B cell (primary cell): ENCODE measurements around the gene HDAC7. TPM values are rescaled to one million over a fixed set of nuclear protein-coding genes. Genes with fewer than 3 reads are reported as not detected.

ENCODE experiments used
- ATAC-seq: fragments of 200-7000 bp; cut with Tn5 transposase; one replicate; pipeline ENCODE4 v1.10.0; 2021; ENCODE audit warnings: low read depth, mild to moderate bottlenecking, moderate number of reproducible peaks, moderate library complexity
- CTCF ChIA-PET: fragments of 350-600 bp; sonication (Branson Sonifier 250); formaldehyde crosslinking; loops from one replicate; lab custom pipeline; 2021; ENCODE audit warnings: antibody characterized with exemption, inconsistent platforms; lab: Charles Lee
- POLR2A ChIA-PET: fragments of 350-600 bp; sonication (Branson Sonifier 250); formaldehyde crosslinking; loops from one replicate; lab custom pipeline; 2021; ENCODE audit warnings: antibody characterized with exemption; lab: Charles Lee
- DNase-seq: peaks from one replicate; pipeline ENCODE4 v3.0.0; 2013
- H2AFZ ChIP-seq: 2 replicates; pipeline ENCODE4 v1.6.1; 2012; ENCODE audit warnings: mild to moderate bottlenecking, low read depth, low read length; ENCODE audit not compliant: insufficient read depth, poor library complexity, severe bottlenecking
- H3K27ac ChIP-seq, 2 donors: 1 replicate in 1 of 2; 2 replicates in 1 of 2; pipeline ENCODE4 v1.5.1; 2012 to 2013; ENCODE audit warnings: low read length in 2 of 2, mild to moderate bottlenecking in 2 of 2, moderate library complexity in 1 of 2
- H3K27me3 ChIP-seq, 4 experiments: fragments of 200-600 bp in 1 of 4; sonication (generic) in 1 of 4; replicated peaks in 1 of 4; 1 replicate in 2 of 4; 2 replicates in 2 of 4; pipeline versions ENCODE4 v1.6.1 to v1.7.0; 2013 to 2016; ENCODE audit warnings: low read length in 3 of 4, mild to moderate bottlenecking in 2 of 4, mixed read lengths in 1 of 4, moderate library complexity in 1 of 4; ENCODE audit not compliant: insufficient read depth in 4 of 4, control insufficient read depth in 3 of 4; ENCODE audit errors: control extremely low read depth in 1 of 4
- H3K36me3 ChIP-seq, 2 experiments: replicated peaks in 1 of 2; 1 replicate in 1 of 2; 2 replicates in 1 of 2; pipeline versions ENCODE4 v1.6.1 to v1.7.1; 2013; ENCODE audit warnings: low read length in 1 of 2; ENCODE audit not compliant: insufficient read depth in 2 of 2, control insufficient read depth in 1 of 2; ENCODE audit errors: control extremely low read depth in 1 of 2, extremely low read depth in 1 of 2
- H3K4me1 ChIP-seq, 2 donors: fragments of 200-600 bp in 1 of 2; sonication (generic) in 1 of 2; 1 replicate in 1 of 2; 2 replicates in 1 of 2; pipeline versions ENCODE4 v1.5.1 to v1.6.1; 2013 to 2017; ENCODE audit warnings: low read length in 2 of 2; ENCODE audit not compliant: control insufficient read depth in 2 of 2, insufficient read depth in 2 of 2
- H3K4me2 ChIP-seq: replicated peaks from 2 replicates; pipeline ENCODE3; 2012; ENCODE audit warnings: mild to moderate bottlenecking, low read depth, low read length; ENCODE audit not compliant: poor library complexity, severe bottlenecking
- H3K4me3 ChIP-seq, 5 experiments: fragments of 200-600 bp in 1 of 5; sonication (generic) in 1 of 5; 1 replicate in 3 of 5; 2 replicates in 2 of 5; pipeline versions ENCODE4 v1.5.1 to v1.7.0; 2011 to 2016; ENCODE audit warnings: low read length in 4 of 5, mild to moderate bottlenecking in 4 of 5, low read depth in 2 of 5, control low read depth in 1 of 5, moderate library complexity in 1 of 5; ENCODE audit not compliant: insufficient read depth in 1 of 5; ENCODE audit errors: control extremely low read depth in 1 of 5, extremely low read depth in 1 of 5
- H3K79me2 ChIP-seq: fragments of 200-600 bp; sonication (generic); one replicate; pipeline ENCODE4 v1.6.0; 2016; ENCODE audit warnings: low read length; ENCODE audit not compliant: control insufficient read depth, insufficient read depth
- H3K9ac ChIP-seq: fragments of 200-600 bp; sonication (generic); 2 replicates; pipeline ENCODE4 v1.6.1; 2017; ENCODE audit warnings: mild to moderate bottlenecking, low read length, moderate library complexity
- H3K9me3 ChIP-seq, 3 donors: one replicate each; pipeline versions ENCODE4 v1.6.1 to v1.7.1; 2013; ENCODE audit warnings: low read length in 2 of 3; ENCODE audit not compliant: control insufficient read depth in 2 of 3, insufficient read depth in 1 of 3; ENCODE audit errors: control extremely low read depth in 1 of 3
- H4K20me1 ChIP-seq: 2 replicates; pipeline ENCODE4 v1.6.0; 2012; ENCODE audit warnings: mild to moderate bottlenecking, low read length; ENCODE audit not compliant: insufficient read depth, control insufficient read depth, poor library complexity, severe bottlenecking
- H3K27ac Mint-ChIP-seq: one replicate; pipeline ENCODE4 v1.8.0; 2021; ENCODE audit warnings: mixed read lengths
- H3K27me3 Mint-ChIP-seq: one replicate; pipeline ENCODE4 v1.8.0; 2021; ENCODE audit warnings: mixed read lengths
- H3K4me1 Mint-ChIP-seq: one replicate; pipeline ENCODE4 v1.8.0; 2021; ENCODE audit warnings: mixed read lengths
- H3K4me3 Mint-ChIP-seq: one replicate; pipeline ENCODE4 v1.8.0; 2021; ENCODE audit warnings: mixed read lengths
- H3K9me3 Mint-ChIP-seq: one replicate; pipeline ENCODE4 v1.8.0; 2022; ENCODE audit warnings: mixed read lengths; ENCODE audit not compliant: insufficient read depth
- EZH2 ChIP-seq: IDR thresholded peaks from 2 replicates; pipeline ENCODE4 v1.6.1; 2012; ENCODE audit warnings: borderline replicate concordance, low read depth, mild to moderate bottlenecking, moderate library complexity, low read length; ENCODE audit not compliant: insufficient read depth, poor library complexity, severe bottlenecking
- WGBS: methylation state at CpG from one replicate; pipeline ENCODE4 v1.1.5; 2013; ENCODE audit warnings: missing lambda C conversion rate; ENCODE audit not compliant: insufficient coverage; 5-methylcytosine and 5-hydroxymethylcytosine counted together
- intact Hi-C: fragments of 100-400 bp; cut with micrococcal nuclease; formaldehyde crosslinking; loops from one replicate; pipeline ENCODE4 v1.10.0; 2022
- polyA plus RNA-seq: library from polyadenylated mRNA; depleted of rRNA; stranded (reverse); fragments of >200 nt; gene quantifications from 2 replicates; pipeline ENCODE4 v1.2.3, GENCODE V29; 2012
- total RNA-seq, 2 donors: library from RNA; stranded (reverse); fragments of 120-200 nt in 1 of 2; gene quantifications; 1 replicate in 1 of 2; 2 replicates in 1 of 2; pipeline versions ENCODE4 v1.2.3 to v1.2.4, GENCODE V29; 2013 to 2022
- TF ChIP-seq, protein P1 (sequence below): fragments of 200-600 bp; IDR thresholded peaks from one replicate; pipeline ENCODE4 v1.8.0; 2022; ENCODE audit warnings: antibody characterized with exemption, mild to moderate bottlenecking

The HDAC7 gene
- total and polyA plus RNA-seq, 2 donors (not counting 1 experiment from before 2014, with no cell fraction given): 87.2 to 178 TPM

DNA sequence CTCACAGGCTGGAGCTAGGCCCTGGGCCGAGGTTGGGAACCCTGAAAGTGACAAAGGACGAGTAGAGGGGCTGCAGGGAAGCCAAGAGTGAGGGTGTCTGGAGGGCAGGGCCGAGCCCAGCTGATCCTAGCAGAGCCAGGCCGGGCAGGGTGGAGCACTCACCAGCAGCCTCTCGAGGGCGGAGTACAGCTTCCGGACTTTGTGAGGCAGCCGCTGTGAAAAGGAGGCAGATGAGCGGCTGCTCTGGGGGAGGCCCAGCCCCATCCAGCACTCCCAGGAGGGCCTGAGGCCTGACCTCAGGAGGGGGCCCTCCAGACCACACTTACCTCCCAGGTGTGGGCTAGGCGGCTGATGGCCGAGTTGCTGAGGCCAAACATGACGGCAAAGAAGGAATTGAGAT lies 79.7 kb downstream of the HDAC7 start:
- POLR2A ChIA-PET: interaction anchor here (0.6 to 5.7 kb wide), 7 partner anchors 14 to 1381 kb away, joined by 3 to 43 read pairs (median 4); partner anchors contain the start of genes ENDOU and RAPGEF3
- intact Hi-C loops: loop anchor here (1.0 to 2.0 kb wide), 2 partner anchors 25 to 34 kb away; partner anchors contain the start of gene RPAP3
- Mint-ChIP-seq H3K9me3 (no peaks in the 10 kb centered on the region), H3K27ac (peak overlapping the region; percentile 82), H3K27me3 (no peaks in the 10 kb centered on the region), H3K4me3 (peak overlapping the region; percentile 79), H3K4me1 (peaks cover 44% of the 10 kb centered on the region)
- 11% methylated on average over 12 of the region's 12 CpGs for WGBS
- H3K4me1 ChIP-seq: peaks cover 29 to 41% of the 10 kb centered on the region in 2 donors
- H3K4me3 ChIP-seq: peak overlapping the region in 3 of 5 experiments; percentile 7 to 39 (median 14)
- H3K9ac ChIP-seq: peak overlapping the region; percentile 39
- no peaks in the 10 kb centered on the region for H3K36me3 ChIP-seq
- peak overlapping the region; percentile 72 for H3K4me2 ChIP-seq
- peak overlapping the region; percentile 68 for H2AFZ ChIP-seq
- H3K27ac ChIP-seq: peak overlapping the region; percentile 63 to 69
- no peaks in the 10 kb centered on the region for H4K20me1 ChIP-seq
- CTCF ChIA-PET: interaction anchor here (0.7 to 15.0 kb wide), 9 partner anchors 10 to 99 kb away, joined by 3 to 515 read pairs (median 150); partner anchors contain the start of genes ENDOU, RAPGEF3, RPAP3 and SLC48A1
- H3K9me3 ChIP-seq: peaks cover 0 to 9% (median 0%) of the 10 kb centered on the region in 3 donors
- H3K79me2 ChIP-seq: no peaks in the 10 kb centered on the region
- peak; percentile 62 for ATAC-seq
- TF ChIP-seq, protein P1, sequence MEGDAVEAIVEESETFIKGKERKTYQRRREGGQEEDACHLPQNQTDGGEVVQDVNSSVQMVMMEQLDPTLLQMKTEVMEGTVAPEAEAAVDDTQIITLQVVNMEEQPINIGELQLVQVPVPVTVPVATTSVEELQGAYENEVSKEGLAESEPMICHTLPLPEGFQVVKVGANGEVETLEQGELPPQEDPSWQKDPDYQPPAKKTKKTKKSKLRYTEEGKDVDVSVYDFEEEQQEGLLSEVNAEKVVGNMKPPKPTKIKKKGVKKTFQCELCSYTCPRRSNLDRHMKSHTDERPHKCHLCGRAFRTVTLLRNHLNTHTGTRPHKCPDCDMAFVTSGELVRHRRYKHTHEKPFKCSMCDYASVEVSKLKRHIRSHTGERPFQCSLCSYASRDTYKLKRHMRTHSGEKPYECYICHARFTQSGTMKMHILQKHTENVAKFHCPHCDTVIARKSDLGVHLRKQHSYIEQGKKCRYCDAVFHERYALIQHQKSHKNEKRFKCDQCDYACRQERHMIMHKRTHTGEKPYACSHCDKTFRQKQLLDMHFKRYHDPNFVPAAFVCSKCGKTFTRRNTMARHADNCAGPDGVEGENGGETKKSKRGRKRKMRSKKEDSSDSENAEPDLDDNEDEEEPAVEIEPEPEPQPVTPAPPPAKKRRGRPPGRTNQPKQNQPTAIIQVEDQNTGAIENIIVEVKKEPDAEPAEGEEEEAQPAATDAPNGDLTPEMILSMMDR: no peak
- TF ChIP-seq EZH2: no peak
- peak; percentile 52 for DNase-seq
- H3K27me3 ChIP-seq: no peaks in the 10 kb centered on the region

DNA sequence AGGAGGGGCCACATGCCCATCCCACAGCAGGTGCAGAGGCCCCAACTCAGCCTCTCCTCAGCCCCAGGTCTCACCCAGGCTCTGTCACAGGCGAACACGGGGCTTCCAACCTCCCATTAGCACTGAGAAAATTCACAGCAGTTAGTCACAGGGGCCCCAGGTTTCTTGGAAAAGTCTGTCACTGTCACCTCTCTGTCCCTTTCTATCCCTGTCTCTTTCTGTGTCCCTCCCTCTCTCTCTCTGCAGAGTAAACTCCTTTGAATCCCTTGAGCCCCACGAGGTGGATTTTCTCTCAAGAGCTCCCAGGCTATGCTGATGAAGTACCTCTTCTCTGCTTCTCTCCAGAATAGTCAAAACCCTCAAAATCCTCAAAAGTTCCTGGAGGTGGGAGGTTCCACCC lies 80.4 kb downstream of the HDAC7 start:
- no peak for ATAC-seq
- H3K9ac ChIP-seq: peak overlapping the region; percentile 39
- CTCF ChIA-PET: interaction anchor here (1.1 to 15.0 kb wide), 7 partner anchors 18 to 100 kb away, joined by 3 to 515 read pairs (median 270); partner anchors contain the start of genes RAPGEF3, RPAP3 and SLC48A1
- H3K4me3 Mint-ChIP-seq: peak overlapping the region; percentile 79
- peak overlapping the region; percentile 72 for H3K4me2 ChIP-seq
- no peaks in the 10 kb centered on the region for H3K9me3 Mint-ChIP-seq
- H3K4me1 Mint-ChIP-seq: peaks cover 41% of the 10 kb centered on the region
- no peak overlapping the region for H3K27ac ChIP-seq
- H3K4me1 ChIP-seq: peaks cover 29 to 41% of the 10 kb centered on the region in 2 donors
- WGBS: 84% methylated on average over 3 of the region's 3 CpGs
- peak overlapping the region; percentile 68 for H2AFZ ChIP-seq
- DNase-seq: no peak
- peak overlapping the region; percentile 82 for H3K27ac Mint-ChIP-seq
- no peaks in the 10 kb centered on the region for H3K27me3 ChIP-seq
- peak overlapping the region in 1 of 5 experiments; percentile 39 for H3K4me3 ChIP-seq
- no peaks in the 10 kb centered on the region for H3K27me3 Mint-ChIP-seq
- H3K79me2 ChIP-seq: no peaks in the 10 kb centered on the region
- intact Hi-C loops: no loop called here
- no peaks in the 10 kb centered on the region for H3K36me3 ChIP-seq
- peaks cover 0 to 9% (median 0%) of the 10 kb centered on the region in 3 donors for H3K9me3 ChIP-seq
- no peaks in the 10 kb centered on the region for H4K20me1 ChIP-seq
- TF ChIP-seq EZH2: no peak
- TF ChIP-seq, protein P1: no peak
- POLR2A ChIA-PET: interaction anchor here (0.6 to 5.7 kb wide), 5 partner anchors 18 to 1381 kb away, joined by 3 to 43 read pairs (median 4); partner anchors contain the start of gene RAPGEF3
